Skeletal muscle tissue (tissue), 4 donors: ENCODE results near the gene ERCC4. TPM values are rescaled to one million over a fixed set of nuclear protein-coding genes. Genes with fewer than 3 reads are reported as not detected.

Source experiments
- H3K27ac ChIP-seq: one replicate; pipeline ENCODE4 v1.7.0; 2013; ENCODE audit warnings: mild to moderate bottlenecking, low read depth, low read length, inconsistent platforms
- H3K27me3 ChIP-seq, 3 donors: one replicate each; pipeline ENCODE4 v1.7.0; 2013; ENCODE audit warnings: low read length in 3 of 3; ENCODE audit not compliant: control insufficient read depth in 3 of 3, insufficient read depth in 3 of 3
- H3K36me3 ChIP-seq, 3 donors: one replicate each; pipeline ENCODE4 v1.7.0; 2013; ENCODE audit warnings: low read length in 3 of 3; ENCODE audit not compliant: control insufficient read depth in 3 of 3, insufficient read depth in 3 of 3
- H3K4me1 ChIP-seq, 3 donors: one replicate each; pipeline ENCODE4 v1.7.0; 2013; ENCODE audit warnings: low read length in 3 of 3, mild to moderate bottlenecking in 3 of 3; ENCODE audit not compliant: control insufficient read depth in 3 of 3, insufficient read depth in 3 of 3
- H3K4me3 ChIP-seq, 3 donors: one replicate each; pipeline ENCODE4 v1.7.0; 2013; ENCODE audit warnings: low read length in 3 of 3
- H3K9ac ChIP-seq, 3 donors: one replicate each; pipeline ENCODE4 v1.7.0; 2013; ENCODE audit warnings: low read length in 3 of 3, mild to moderate bottlenecking in 3 of 3, moderate library complexity in 2 of 3, low read depth in 1 of 3
- H3K9me3 ChIP-seq, 3 donors: one replicate each; pipeline ENCODE4 v1.7.0; 2013; ENCODE audit warnings: low read length in 3 of 3; ENCODE audit not compliant: control insufficient read depth in 3 of 3
- total RNA-seq: library from RNA; depleted of rRNA; stranded (reverse); fragments of >200 nt; gene quantifications from one replicate; pipeline ENCODE4 v1.2.3, GENCODE V29; 2014
- donor health status: Osteomylitis.

Gene ERCC4
- total RNA-seq, 1 donor from 2014 or later: 6.8 TPM

- no peaks in the 10 kb centered on the region for H3K27me3 ChIP-seq
- H3K36me3 ChIP-seq: peaks cover 8 to 17% (median 14%) of the 10 kb centered on the region in 3 donors
- no peak overlapping the region for H3K4me3 ChIP-seq
- no peak overlapping the region for H3K9ac ChIP-seq
- no peaks in the 10 kb centered on the region for H3K9me3 ChIP-seq
- H3K4me1 ChIP-seq: peaks cover 21 to 34% (median 32%) of the 10 kb centered on the region in 3 donors
- H3K27ac ChIP-seq: peak overlapping the region; percentile 4
Observed at GRCh38 chr16:13939821-13940220, 19.9 kb downstream of the ERCC4 start.

GRCh38 chr16:13940397-13940933, 20.5 kb downstream of the ERCC4 start:
- Histone ChIP-seq H3K9ac (peak overlapping the region in 1 of 3 donors; percentile 3), H3K4me3 (no peak overlapping the region), H3K9me3 (no peaks in the 10 kb centered on the region), H3K36me3 (peaks cover 5 to 18% (median 14%) of the 10 kb centered on the region in 3 donors), H3K27ac (peak overlapping the region; percentile 13), H3K27me3 (no peaks in the 10 kb centered on the region), H3K4me1 (peaks cover 21 to 34% (median 32%) of the 10 kb centered on the region in 3 donors)

DNA sequence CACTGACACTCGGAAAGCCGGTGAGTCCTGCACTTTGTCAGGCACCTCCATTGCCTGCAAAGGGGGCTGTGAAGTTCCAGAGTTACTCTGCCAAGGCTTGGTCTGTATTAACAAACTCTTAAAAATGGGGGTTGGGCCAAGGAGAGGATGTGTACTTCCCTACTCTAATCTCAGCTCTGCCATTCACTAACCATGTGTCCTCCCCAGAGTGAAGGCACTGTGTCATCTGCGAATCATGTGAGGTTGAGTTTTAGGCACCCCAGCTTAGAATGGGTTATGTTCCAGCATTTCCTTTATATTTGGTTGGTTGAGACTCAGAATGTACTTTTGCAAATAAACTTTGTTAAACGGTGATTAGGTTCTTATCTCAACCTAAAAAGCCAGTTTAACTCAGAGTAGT, 24.9 kb downstream of the ERCC4 start:
- Histone ChIP-seq H3K4me1 (peaks cover 3 to 10% (median 7%) of the 10 kb centered on the region in 3 donors), H3K27me3 (no peaks in the 10 kb centered on the region), H3K9me3 (no peaks in the 10 kb centered on the region), H3K4me3 (no peak overlapping the region), H3K36me3 (peaks cover 22 to 44% (median 42%) of the 10 kb centered on the region in 3 donors), H3K9ac (no peak overlapping the region), H3K27ac (no peak overlapping the region)

GRCh38 chr16:13945744-13946485, 26.0 kb downstream of the ERCC4 start:
- H3K27ac ChIP-seq: no peak overlapping the region
- peaks cover 0 to 3% (median under 1%) of the 10 kb centered on the region in 3 donors for H3K4me1 ChIP-seq
- no peaks in the 10 kb centered on the region for H3K9me3 ChIP-seq
- no peak overlapping the region for H3K9ac ChIP-seq
- H3K36me3 ChIP-seq: peaks cover 22 to 44% (median 42%) of the 10 kb centered on the region in 3 donors
- no peaks in the 10 kb centered on the region for H3K27me3 ChIP-seq
- H3K4me3 ChIP-seq: no peak overlapping the region

GRCh38 chr16:13948086-13948485, 28.1 kb downstream of the ERCC4 start:
- Histone ChIP-seq H3K27ac (no peak overlapping the region), H3K9ac (no peak overlapping the region), H3K9me3 (no peaks in the 10 kb centered on the region), H3K4me1 (no peaks in the 10 kb centered on the region), H3K27me3 (no peaks in the 10 kb centered on the region), H3K4me3 (no peak overlapping the region), H3K36me3 (peaks cover 22 to 44% (median 42%) of the 10 kb centered on the region in 3 donors)

GRCh38 chr16:13950821-13951547, 31.0 kb downstream of the ERCC4 start:
- Histone ChIP-seq H3K4me3 (no peak overlapping the region), H3K36me3 (peaks cover 17 to 30% (median 28%) of the 10 kb centered on the region in 3 donors), H3K27me3 (no peaks in the 10 kb centered on the region), H3K27ac (no peak overlapping the region), H3K9ac (no peak overlapping the region), H3K9me3 (no peaks in the 10 kb centered on the region), H3K4me1 (no peaks in the 10 kb centered on the region)

- Histone ChIP-seq H3K36me3 (peaks cover 13 to 24% (median 22%) of the 10 kb centered on the region in 3 donors), H3K9ac (no peak overlapping the region), H3K4me3 (no peak overlapping the region), H3K4me1 (peaks cover 0 to 4% (median 0%) of the 10 kb centered on the region in 3 donors), H3K27me3 (no peaks in the 10 kb centered on the region), H3K27ac (no peak overlapping the region), H3K9me3 (no peaks in the 10 kb centered on the region)
Observed at GRCh38 chr16:13951611-13952010, 31.7 kb downstream of the ERCC4 start.

- Histone ChIP-seq H3K27me3 (no peaks in the 10 kb centered on the region), H3K9me3 (no peaks in the 10 kb centered on the region), H3K27ac (no peak overlapping the region), H3K4me3 (no peak overlapping the region), H3K9ac (no peak overlapping the region), H3K4me1 (peaks cover 6 to 14% (median 7%) of the 10 kb centered on the region in 3 donors), H3K36me3 (peaks cover 5 to 8% (median 6%) of the 10 kb centered on the region in 3 donors)
Observed at GRCh38 chr16:13953501-13953900, 33.5 kb downstream of the ERCC4 start.

DNA sequence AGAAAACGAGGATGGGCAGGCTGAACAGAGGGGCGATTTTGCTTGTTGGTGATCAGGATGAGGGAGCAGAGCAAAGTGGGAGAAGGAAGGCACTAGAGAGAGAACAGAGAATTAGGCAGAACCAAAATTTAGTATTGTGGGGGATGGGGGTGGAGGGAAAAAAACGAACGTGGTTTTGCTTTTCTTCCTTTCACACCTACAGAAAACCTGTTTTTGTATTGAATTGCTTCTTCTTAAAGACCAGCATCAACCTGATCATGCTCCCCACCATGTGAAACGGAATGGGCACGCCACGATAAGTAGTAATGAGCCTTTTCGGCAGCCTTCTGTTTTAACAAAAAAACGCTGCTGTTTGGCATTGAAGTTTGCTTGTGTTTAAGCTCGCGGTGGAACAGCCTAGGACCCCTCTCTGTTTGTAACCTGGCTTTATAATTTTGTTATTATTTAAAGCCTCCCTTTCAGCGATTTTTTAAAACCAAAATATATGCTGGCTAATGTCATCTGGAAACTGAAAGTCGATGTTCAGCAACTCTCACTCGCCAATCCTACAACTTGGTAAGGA, 36.8 kb downstream of the ERCC4 start:
- peak overlapping the region; percentile 51 to 66 (median 66) for H3K4me3 ChIP-seq
- H3K27ac ChIP-seq: peak overlapping the region; percentile 66
- H3K4me1 ChIP-seq: peaks cover 6 to 17% (median 7%) of the 10 kb centered on the region in 3 donors
- H3K9ac ChIP-seq: peak overlapping the region; percentile 34 to 71 (median 69)
- no peaks in the 10 kb centered on the region for H3K27me3 ChIP-seq
- H3K9me3 ChIP-seq: no peaks in the 10 kb centered on the region
- no peaks in the 10 kb centered on the region for H3K36me3 ChIP-seq
